Natural killer cell (primary cell): Measurements from ENCODE around the gene ULK4. TPM values are rescaled to one million over a fixed set of nuclear protein-coding genes. Genes with fewer than 3 reads are reported as not detected.
"Not testable (repeated sequence)": the region's sequence is repeated elsewhere in the genome, so short reads cannot be mapped to it uniquely, and the experiment has no call there.

Source experiments
- ATAC-seq, 3 donors: fragments of 150-1000 bp in 2 of 3; fragments of 200-7000 bp in 1 of 3; cut with Tn5 transposase; 1 replicate in 1 of 3; 2 replicates in 2 of 3; pipeline ENCODE4 v1.10.0; 2021; ENCODE audit warnings: mild to moderate bottlenecking in 2 of 3, moderate library complexity in 2 of 3
- DNase-seq, 2 donors: peaks; one replicate each; pipeline versions ENCODE4 v3.0.0 to v3.0.0-alpha.2; 2013 to 2021; ENCODE audit warnings: mixed read lengths in 1 of 2
- H3K27ac ChIP-seq: one replicate; pipeline ENCODE4 v1.5.1; 2013; ENCODE audit warnings: mild to moderate bottlenecking, low read length
- H3K27me3 ChIP-seq: one replicate; pipeline ENCODE4 v1.6.1; 2013; ENCODE audit warnings: low read length; ENCODE audit not compliant: control insufficient read depth, insufficient read depth
- H3K36me3 ChIP-seq: one replicate; pipeline ENCODE4 v1.6.1; 2013; ENCODE audit warnings: low read length; ENCODE audit not compliant: control insufficient read depth, insufficient read depth
- H3K4me1 ChIP-seq: one replicate; pipeline ENCODE4 v1.6.1; 2013; ENCODE audit warnings: low read length; ENCODE audit not compliant: control insufficient read depth, insufficient read depth
- H3K4me3 ChIP-seq: one replicate; pipeline ENCODE4 v1.5.1; 2013; ENCODE audit warnings: low read length
- H3K9me3 ChIP-seq: one replicate; pipeline ENCODE4 v1.6.1; 2013; ENCODE audit warnings: low read length; ENCODE audit not compliant: control insufficient read depth, insufficient read depth
- H3K27ac Mint-ChIP-seq, 2 donors: one replicate each; pipeline ENCODE4 v1.8.0; 2022; ENCODE audit warnings: mild to moderate bottlenecking in 2 of 2, mixed read lengths in 2 of 2, moderate library complexity in 1 of 2
- H3K27me3 Mint-ChIP-seq, 2 donors: one replicate each; pipeline ENCODE4 v1.8.0; 2022; ENCODE audit warnings: low read depth in 2 of 2, mixed read lengths in 2 of 2
- H3K36me3 Mint-ChIP-seq: one replicate; pipeline ENCODE4 v1.8.0; 2022; ENCODE audit warnings: mixed read lengths
- H3K4me1 Mint-ChIP-seq, 2 donors: one replicate each; pipeline ENCODE4 v1.8.0; 2022; ENCODE audit warnings: mixed read lengths in 2 of 2
- H3K4me3 Mint-ChIP-seq: one replicate; pipeline ENCODE4 v1.8.0; 2022; ENCODE audit warnings: mild to moderate bottlenecking, moderate library complexity, mixed read lengths
- H3K9me3 Mint-ChIP-seq, 2 donors: one replicate each; pipeline ENCODE4 v1.8.0; 2022; ENCODE audit warnings: mixed read lengths in 2 of 2
- WGBS: methylation state at CpG from one replicate; pipeline ENCODE4 v1.1.7; 2013; ENCODE audit warnings: missing lambda C conversion rate; ENCODE audit not compliant: insufficient coverage; 5-methylcytosine and 5-hydroxymethylcytosine counted together
- intact Hi-C: fragments of 100-400 bp; cut with micrococcal nuclease; formaldehyde crosslinking; loops from one replicate; pipeline ENCODE4 v1.14.2; 2022
- total RNA-seq, 4 donors: library from RNA; stranded (reverse); fragments of 120-200 nt in 1 of 4; gene quantifications; one replicate each; pipeline versions ENCODE4 v1.2.3 to v1.2.4, GENCODE V29; 2013 to 2022
- TF ChIP-seq, protein P1 (sequence below): fragments of 200-600 bp; IDR thresholded peaks from one replicate; pipeline ENCODE4 v1.8.0; 2022; ENCODE audit warnings: antibody characterized with exemption

ULK4 gene
- total RNA-seq, 3 donors from 2014 or later (not counting 1 experiment from before 2014, with no cell fraction given): 19.2 to 25.7 (median 21.2) TPM

GRCh38 chr3:41682996-41683395 is 278.9 kb downstream of the ULK4 start:
- H3K36me3 Mint-ChIP-seq: no peaks in the 10 kb centered on the region
- H3K4me1 Mint-ChIP-seq: no peaks in the 10 kb centered on the region
- ATAC-seq (no peak), DNase-seq (no peak)
- no peaks in the 10 kb centered on the region for H3K9me3 ChIP-seq
- H3K4me3 ChIP-seq: no peak overlapping the region
- H3K27me3 Mint-ChIP-seq: no peaks in the 10 kb centered on the region
- no peaks in the 10 kb centered on the region for H3K4me1 ChIP-seq
- no peak overlapping the region for H3K4me3 Mint-ChIP-seq
- TF ChIP-seq, protein P1, sequence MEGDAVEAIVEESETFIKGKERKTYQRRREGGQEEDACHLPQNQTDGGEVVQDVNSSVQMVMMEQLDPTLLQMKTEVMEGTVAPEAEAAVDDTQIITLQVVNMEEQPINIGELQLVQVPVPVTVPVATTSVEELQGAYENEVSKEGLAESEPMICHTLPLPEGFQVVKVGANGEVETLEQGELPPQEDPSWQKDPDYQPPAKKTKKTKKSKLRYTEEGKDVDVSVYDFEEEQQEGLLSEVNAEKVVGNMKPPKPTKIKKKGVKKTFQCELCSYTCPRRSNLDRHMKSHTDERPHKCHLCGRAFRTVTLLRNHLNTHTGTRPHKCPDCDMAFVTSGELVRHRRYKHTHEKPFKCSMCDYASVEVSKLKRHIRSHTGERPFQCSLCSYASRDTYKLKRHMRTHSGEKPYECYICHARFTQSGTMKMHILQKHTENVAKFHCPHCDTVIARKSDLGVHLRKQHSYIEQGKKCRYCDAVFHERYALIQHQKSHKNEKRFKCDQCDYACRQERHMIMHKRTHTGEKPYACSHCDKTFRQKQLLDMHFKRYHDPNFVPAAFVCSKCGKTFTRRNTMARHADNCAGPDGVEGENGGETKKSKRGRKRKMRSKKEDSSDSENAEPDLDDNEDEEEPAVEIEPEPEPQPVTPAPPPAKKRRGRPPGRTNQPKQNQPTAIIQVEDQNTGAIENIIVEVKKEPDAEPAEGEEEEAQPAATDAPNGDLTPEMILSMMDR: no peak
- H3K36me3 ChIP-seq: no peaks in the 10 kb centered on the region
- H3K27ac Mint-ChIP-seq: no peak overlapping the region
- intact Hi-C loops: no loop called here
- H3K27me3 ChIP-seq: no peaks in the 10 kb centered on the region
- H3K27ac ChIP-seq: no peak overlapping the region
- no peaks in the 10 kb centered on the region for H3K9me3 Mint-ChIP-seq
- 93% methylated on average over 6 of the region's 6 CpGs for WGBS

DNA sequence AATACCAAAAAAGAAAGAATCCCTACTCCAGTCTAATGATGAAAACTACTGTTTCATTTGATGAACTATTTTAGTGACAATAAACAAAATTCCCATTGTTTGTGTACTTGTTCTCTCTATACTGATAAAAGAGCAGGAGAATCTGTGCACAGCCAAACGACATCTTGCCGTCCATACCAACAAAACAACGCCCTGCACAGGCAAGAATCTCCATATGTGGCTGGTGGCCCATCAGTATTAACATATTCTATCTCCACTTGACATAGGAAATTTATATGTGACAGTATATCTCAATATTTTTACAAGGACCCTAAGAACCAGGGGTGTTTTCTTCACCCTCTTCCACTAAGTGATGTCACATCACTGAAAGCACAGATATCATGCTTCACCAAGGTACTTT is 279.5 kb downstream of the ULK4 start:
- Histone ChIP-seq H3K36me3 (no peaks in the 10 kb centered on the region), H3K9me3 (no peaks in the 10 kb centered on the region), H3K27me3 (no peaks in the 10 kb centered on the region), H3K4me3 (no peak overlapping the region), H3K27ac (no peak overlapping the region), H3K4me1 (no peaks in the 10 kb centered on the region)
- no peak overlapping the region for H3K27ac Mint-ChIP-seq
- no peaks in the 10 kb centered on the region for H3K36me3 Mint-ChIP-seq
- ATAC-seq (no peak), DNase-seq (no peak)
- H3K27me3 Mint-ChIP-seq: no peaks in the 10 kb centered on the region
- no peaks in the 10 kb centered on the region for H3K9me3 Mint-ChIP-seq
- intact Hi-C loops: no loop called here
- 93% methylated on average over 3 of the region's 3 CpGs for WGBS
- no peaks in the 10 kb centered on the region for H3K4me1 Mint-ChIP-seq
- H3K4me3 Mint-ChIP-seq: no peak overlapping the region
- TF ChIP-seq, protein P1: no peak

GRCh38 chr3:41681479-41681878 is 280.4 kb downstream of the ULK4 start:
- intact Hi-C loops: no loop called here
- Histone ChIP-seq H3K9me3 (no peaks in the 10 kb centered on the region), H3K4me3 (no peak overlapping the region), H3K27ac (no peak overlapping the region), H3K27me3 (no peaks in the 10 kb centered on the region), H3K36me3 (no peaks in the 10 kb centered on the region), H3K4me1 (no peaks in the 10 kb centered on the region)
- 85% methylated on average over 3 of the region's 3 CpGs for WGBS
- no peak overlapping the region for H3K4me3 Mint-ChIP-seq
- DNase-seq (no peak), ATAC-seq (no peak)
- no peaks in the 10 kb centered on the region for H3K36me3 Mint-ChIP-seq
- H3K4me1 Mint-ChIP-seq: no peaks in the 10 kb centered on the region
- H3K27ac Mint-ChIP-seq: no peak overlapping the region
- H3K27me3 Mint-ChIP-seq: no peaks in the 10 kb centered on the region
- no peaks in the 10 kb centered on the region for H3K9me3 Mint-ChIP-seq
- TF ChIP-seq, protein P1: no peak

GRCh38 chr3:41679374-41679773 is 282.5 kb downstream of the ULK4 start:
- WGBS: no CpG with 5 or more reads among the region's 1 CpG
- H3K27ac Mint-ChIP-seq: no peak overlapping the region
- no peak overlapping the region for H3K4me3 Mint-ChIP-seq
- H3K9me3 Mint-ChIP-seq: no peaks in the 10 kb centered on the region
- no peaks in the 10 kb centered on the region for H3K36me3 ChIP-seq
- no peak for ATAC-seq
- H3K4me1 ChIP-seq: no peaks in the 10 kb centered on the region
- H3K36me3 Mint-ChIP-seq: no peaks in the 10 kb centered on the region
- TF ChIP-seq, protein P1: no peak
- intact Hi-C loops: no loop called here
- no peak overlapping the region for H3K27ac ChIP-seq
- H3K4me3 ChIP-seq: no peak overlapping the region
- H3K27me3 Mint-ChIP-seq: no peaks in the 10 kb centered on the region
- DNase-seq: no peak
- no peaks in the 10 kb centered on the region for H3K4me1 Mint-ChIP-seq
- H3K9me3 ChIP-seq: no peaks in the 10 kb centered on the region
- no peaks in the 10 kb centered on the region for H3K27me3 ChIP-seq

DNA sequence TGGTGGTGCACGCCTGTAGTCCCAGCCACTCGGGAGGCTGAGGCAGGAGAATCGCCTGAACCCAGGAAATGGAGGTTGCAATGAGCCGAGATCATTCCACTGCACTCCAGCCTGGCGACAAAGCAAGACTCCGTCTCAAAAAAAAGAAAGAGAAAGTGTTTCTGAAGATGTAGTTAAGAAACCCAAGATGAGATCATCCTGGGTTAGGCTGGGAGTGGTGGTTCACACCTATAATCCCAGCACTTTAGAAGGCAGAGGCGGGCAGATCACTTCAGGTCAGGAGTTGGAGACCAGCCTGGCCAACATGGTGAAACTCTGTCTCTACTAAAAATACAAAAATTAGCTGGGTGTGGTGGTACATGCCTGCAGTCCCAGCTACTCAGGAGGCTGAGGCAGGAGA is 286.8 kb downstream of the ULK4 start:
- intact Hi-C loops, H3K4me3 Mint-ChIP-seq, H3K9me3 ChIP-seq, H3K36me3 ChIP-seq, H3K4me1 ChIP-seq, H3K27ac Mint-ChIP-seq, H3K27ac ChIP-seq, H3K27me3 ChIP-seq, H3K4me1 Mint-ChIP-seq, H3K9me3 Mint-ChIP-seq, ATAC-seq, H3K36me3 Mint-ChIP-seq, H3K27me3 Mint-ChIP-seq, DNase-seq, H3K4me3 ChIP-seq: not testable (repeated sequence)
- WGBS: 96% methylated on average over 7 of the region's 7 CpGs
